Right cardiac atrium (tissue), 5 donors: ENCODE results near the gene MCM8. TPM values are rescaled to one million over a fixed set of nuclear protein-coding genes. Genes with fewer than 3 reads are reported as not detected.

Source experiments
- ATAC-seq, 2 donors: fragments of 200-7000 bp; cut with Tn5 transposase; one replicate each; pipeline versions ENCODE4 v1.8.0 to v1.9.1; 2020; ENCODE audit warnings: moderate library complexity in 2 of 2, mild to moderate bottlenecking in 1 of 2
- DNase-seq, 3 donors: peaks; one replicate each; pipeline ENCODE4 v3.0.0-alpha.2; 2020
- H3K27ac ChIP-seq: one replicate; pipeline ENCODE4 v1.5.1; 2013; ENCODE audit warnings: mild to moderate bottlenecking, low read length, control low read depth, moderate library complexity
- H3K27me3 ChIP-seq: one replicate; pipeline ENCODE4 v1.6.1; 2013; ENCODE audit not compliant: control insufficient read depth, insufficient read depth
- H3K4me1 ChIP-seq: one replicate; pipeline ENCODE4 v1.6.1; 2013; ENCODE audit warnings: low read length; ENCODE audit not compliant: control insufficient read depth, insufficient read depth
- H3K4me3 ChIP-seq: one replicate; pipeline ENCODE4 v1.5.1; 2013; ENCODE audit warnings: low read length, control low read depth
- H3K9me3 ChIP-seq: one replicate; pipeline ENCODE4 v1.6.1; 2013; ENCODE audit warnings: low read length; ENCODE audit not compliant: control insufficient read depth
- WGBS: extraction: QIAGEN DNeasy Blood & Tissue Kit; methylation state at CpG from one replicate; pipeline ENCODE4 v1.1.7; 2013; 5-methylcytosine and 5-hydroxymethylcytosine counted together
- intact Hi-C, 4 donors: fragments of 100-400 bp; cut with DNase I; formaldehyde crosslinking; loops; one replicate each; pipeline versions ENCODE4 v1.11.0 to v1.14.0; 2022 to 2023
- polyA plus RNA-seq: library from polyadenylated mRNA; stranded (reverse); fragments of 200-250 nt; gene quantifications from one replicate; pipeline ENCODE4 v1.2.3, GENCODE V29; 2013
- total RNA-seq, 4 donors: library from RNA; stranded (reverse); fragmentation: NEBNext Ultra II Directional; extraction: Animal tissue kit (Norgen Biotek cat#: 25700); gene quantifications; one replicate each; pipeline ENCODE4 v1.2.1, GENCODE V29; 2021
- donor health status: healthy with polysubstance abuse.
- donor health status: DM: no; HTN: yes; CAD: no.
- donor health status: DM: no; HTN: no; CAD: no.
- donor health status: DM: no; HTN: yes; CAD: no; lungs with severe emphysema.
- donor health status: DM: yes; HTN: yes; CAD: no.

Gene MCM8
- total and polyA plus RNA-seq, 5 donors, result 2.9 to 8.4 (median 6.9) TPM

DNA sequence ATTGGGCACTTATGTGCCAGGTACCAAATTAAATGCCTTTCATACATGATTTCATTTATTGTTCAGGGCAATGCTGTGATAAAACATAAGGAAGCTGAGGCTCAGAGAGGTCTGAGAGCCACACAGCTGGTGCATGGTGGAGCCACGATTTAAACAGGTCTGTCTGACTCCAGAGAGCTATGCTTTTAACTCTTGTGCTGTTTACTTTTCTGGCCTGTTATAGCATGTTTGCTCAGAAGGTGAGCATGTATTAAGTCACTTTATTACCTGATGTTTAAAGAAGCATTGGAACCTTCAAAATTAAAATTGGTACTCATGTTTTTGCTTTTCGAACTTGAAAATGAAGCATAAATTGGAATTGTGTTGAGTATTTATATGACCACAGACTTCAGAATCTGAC lies 26.8 kb downstream of the MCM8 start:
- no peak overlapping the region for H3K27ac ChIP-seq
- ATAC-seq, result no peak
- 89% methylated on average over 2 of the region's 2 CpGs for WGBS
- H3K27me3 ChIP-seq, result no peaks in the 10 kb centered on the region
- no peak for DNase-seq
- no peaks in the 10 kb centered on the region for H3K4me1 ChIP-seq
- H3K9me3 ChIP-seq, result no peaks in the 10 kb centered on the region
- intact Hi-C loops, result no loop called here
- H3K4me3 ChIP-seq, result no peak overlapping the region

DNA sequence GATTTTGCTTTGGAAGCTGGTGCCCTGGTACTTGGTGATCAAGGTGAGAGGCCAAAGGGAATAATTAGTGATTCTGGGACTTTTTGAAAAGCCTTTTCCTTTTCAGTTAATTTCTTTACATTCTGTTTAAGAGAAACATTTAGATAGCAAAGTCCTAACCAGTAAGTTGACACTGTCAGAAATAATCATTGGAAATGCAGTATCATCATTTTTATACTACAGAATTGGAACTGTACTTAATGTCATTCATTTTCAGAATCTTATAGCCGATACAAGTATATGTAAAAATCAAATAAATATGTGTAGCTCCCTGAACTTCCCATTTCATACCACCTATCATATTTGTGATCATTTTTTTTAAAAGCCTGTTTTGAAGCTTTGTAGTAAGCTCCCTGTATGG lies 27.5 kb downstream of the MCM8 start:
- ATAC-seq (no peak), DNase-seq (no peak)
- H3K4me3 ChIP-seq, result no peak overlapping the region
- H3K27me3 ChIP-seq, result no peaks in the 10 kb centered on the region
- no peak overlapping the region for H3K27ac ChIP-seq
- whole genome bisulfite sequencing, result 94% methylated on average over 1 of the region's 1 CpG
- no peaks in the 10 kb centered on the region for H3K9me3 ChIP-seq
- intact Hi-C loops, result no loop called here
- H3K4me1 ChIP-seq, result no peaks in the 10 kb centered on the region

DNA sequence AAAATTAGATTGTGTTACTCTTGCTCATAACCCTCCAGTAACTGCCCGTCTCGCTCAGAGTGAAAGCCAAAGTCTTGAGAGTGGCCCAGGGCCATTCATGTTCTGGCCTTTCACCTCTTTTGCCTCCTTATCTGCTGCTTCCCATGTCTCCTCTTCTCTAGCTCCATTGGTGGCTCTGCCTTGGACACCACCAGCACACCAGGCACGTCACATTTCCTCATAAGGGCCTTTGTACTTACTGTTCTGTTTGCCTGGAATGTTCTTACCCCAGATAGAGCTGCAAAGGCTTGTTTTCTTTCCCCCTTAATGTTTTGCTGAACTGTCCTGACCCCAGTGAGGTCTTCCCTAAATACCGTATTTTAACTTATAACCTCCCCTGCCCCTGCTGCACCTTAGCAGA lies 29.3 kb downstream of the MCM8 start:
- intact Hi-C loops, result no loop called here
- no peaks in the 10 kb centered on the region for H3K27me3 ChIP-seq
- WGBS, result 97% methylated on average over 4 of the region's 4 CpGs

DNA sequence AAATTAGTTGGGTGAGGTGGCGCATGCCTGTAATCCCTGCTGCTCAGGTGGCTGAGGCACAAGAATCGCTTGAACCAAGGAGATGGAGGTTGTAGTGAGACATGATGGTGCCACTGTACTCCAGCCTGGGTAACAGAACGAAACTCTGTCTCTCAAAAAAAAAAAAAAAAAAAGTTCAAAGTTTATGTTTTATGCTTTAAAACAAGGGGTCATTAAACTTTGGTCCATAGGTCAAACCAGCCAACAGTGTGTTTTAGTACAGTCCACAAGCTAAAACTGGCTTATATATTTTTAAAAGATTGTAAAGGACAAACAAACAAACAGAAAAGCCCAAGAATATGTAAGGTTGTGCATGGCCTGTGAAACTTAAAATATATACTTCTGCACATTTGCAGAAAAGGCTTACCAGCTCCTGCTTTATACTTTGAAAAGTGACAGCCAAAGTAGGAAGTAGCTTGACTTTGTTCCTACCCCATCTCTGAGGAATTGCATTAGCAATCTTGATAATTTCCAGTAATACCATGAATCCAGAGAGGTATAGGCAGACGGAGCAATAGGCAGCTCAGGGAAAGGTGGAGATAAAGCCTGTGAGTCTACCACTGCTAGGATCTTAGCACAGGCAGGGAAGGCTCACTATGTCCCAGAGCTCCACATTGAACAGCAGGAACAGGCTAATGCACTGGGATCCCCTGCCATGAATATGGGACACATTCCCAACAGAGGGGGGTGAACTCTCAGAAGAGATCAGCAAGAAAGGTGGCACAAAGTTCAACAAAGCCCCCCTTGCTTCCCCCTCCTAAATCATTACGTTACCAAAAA lies 30.5 kb downstream of the MCM8 start:
- Histone ChIP-seq H3K27me3 (no peaks in the 10 kb centered on the region), H3K4me3 (no peak overlapping the region), H3K9me3 (no peaks in the 10 kb centered on the region), H3K27ac (no peak overlapping the region), H3K4me1 (no peaks in the 10 kb centered on the region)
- DNase-seq (no peak), ATAC-seq (no peak)
- intact Hi-C loops, result no loop called here
- WGBS, result 84% methylated on average over 5 of the region's 5 CpGs

More for the DNA sequence above, 29.3 kb downstream of the MCM8 start:
- no peak overlapping the region for H3K4me3 ChIP-seq
- ATAC-seq (no peak), DNase-seq (no peak)
- H3K9me3 ChIP-seq, result no peaks in the 10 kb centered on the region
- H3K27ac ChIP-seq, result no peak overlapping the region
- no peaks in the 10 kb centered on the region for H3K4me1 ChIP-seq

DNA sequence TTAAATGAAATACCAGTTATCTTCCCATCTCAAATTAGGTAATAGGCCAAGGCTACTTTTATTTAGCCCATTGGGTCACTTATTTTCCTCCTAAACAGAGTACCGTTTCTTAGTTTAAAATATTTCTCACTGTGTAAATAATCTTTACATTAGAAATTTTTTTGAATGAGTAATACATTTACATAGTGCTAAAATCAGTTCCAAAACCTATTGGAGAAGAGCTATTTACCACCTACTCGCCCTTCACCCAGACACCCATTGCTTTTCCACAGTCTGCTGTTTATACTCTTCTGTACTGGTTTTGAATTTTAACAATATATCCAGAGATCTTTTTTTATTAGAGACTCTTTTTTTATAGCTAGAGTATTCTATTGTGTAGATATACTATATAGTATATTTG lies 36.9 kb downstream of the MCM8 start:
- no peaks in the 10 kb centered on the region for H3K9me3 ChIP-seq
- ATAC-seq (no peak), DNase-seq (no peak)
- no peaks in the 10 kb centered on the region for H3K27me3 ChIP-seq
- no peaks in the 10 kb centered on the region for H3K4me1 ChIP-seq
- intact Hi-C loops, result no loop called here
- H3K4me3 ChIP-seq, result no peak overlapping the region
- H3K27ac ChIP-seq, result no peak overlapping the region
- 94% methylated on average over 2 of the region's 2 CpGs for WGBS

DNA sequence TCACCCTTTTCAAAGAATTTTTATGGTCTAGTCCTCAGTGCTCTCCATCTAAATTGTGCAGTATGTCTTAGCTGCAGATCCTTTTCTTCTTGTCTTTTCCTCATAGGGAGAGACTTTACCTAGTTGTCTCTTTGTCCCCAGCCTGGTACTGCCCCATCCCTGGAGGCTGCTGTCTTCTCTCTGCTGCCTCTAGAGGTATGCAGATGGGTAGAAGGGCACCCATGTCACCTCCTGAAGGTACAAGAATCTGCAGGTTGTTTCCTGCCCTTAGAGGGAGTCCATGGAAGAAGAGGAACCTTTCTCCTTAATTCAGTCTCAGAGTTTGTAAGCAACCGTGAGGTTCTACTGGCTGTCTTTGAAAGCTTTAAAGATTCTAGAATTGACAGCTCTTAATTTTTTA lies 39.1 kb downstream of the MCM8 start:
- H3K4me3 ChIP-seq, result no peak overlapping the region
- H3K4me1 ChIP-seq, result no peaks in the 10 kb centered on the region
- H3K9me3 ChIP-seq, result no peaks in the 10 kb centered on the region
- no peak overlapping the region for H3K27ac ChIP-seq
- no peaks in the 10 kb centered on the region for H3K27me3 ChIP-seq
- no peak for ATAC-seq
- no peak for DNase-seq
- 97% methylated on average over 1 of the region's 1 CpG for WGBS
- intact Hi-C loops, result no loop called here

DNA sequence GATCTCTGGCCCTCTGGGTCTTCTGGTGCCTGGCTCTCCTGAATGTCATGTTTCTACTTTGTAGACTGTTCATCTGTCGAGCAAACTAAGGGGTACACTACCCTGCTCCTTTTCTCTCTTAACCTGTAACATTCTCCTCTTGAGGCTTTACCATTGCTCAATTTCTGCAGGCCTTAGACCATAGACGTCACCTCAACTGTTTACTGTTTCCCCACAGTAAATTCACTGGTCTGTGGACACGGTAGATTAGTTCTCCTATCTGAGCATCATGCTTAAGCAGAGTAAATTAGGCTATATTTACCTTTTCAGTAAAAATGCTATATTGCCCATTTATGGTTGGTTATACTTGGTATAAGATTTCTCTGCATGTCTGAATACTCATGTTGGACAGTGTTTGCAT lies 40.5 kb downstream of the MCM8 start:
- Histone ChIP-seq H3K9me3 (no peaks in the 10 kb centered on the region), H3K27ac (no peak overlapping the region), H3K4me1 (no peaks in the 10 kb centered on the region), H3K27me3 (no peaks in the 10 kb centered on the region), H3K4me3 (no peak overlapping the region)
- intact Hi-C loops, result no loop called here
- ATAC-seq (no peak), DNase-seq (no peak)
- WGBS, result 90% methylated on average over 3 of the region's 3 CpGs

DNA sequence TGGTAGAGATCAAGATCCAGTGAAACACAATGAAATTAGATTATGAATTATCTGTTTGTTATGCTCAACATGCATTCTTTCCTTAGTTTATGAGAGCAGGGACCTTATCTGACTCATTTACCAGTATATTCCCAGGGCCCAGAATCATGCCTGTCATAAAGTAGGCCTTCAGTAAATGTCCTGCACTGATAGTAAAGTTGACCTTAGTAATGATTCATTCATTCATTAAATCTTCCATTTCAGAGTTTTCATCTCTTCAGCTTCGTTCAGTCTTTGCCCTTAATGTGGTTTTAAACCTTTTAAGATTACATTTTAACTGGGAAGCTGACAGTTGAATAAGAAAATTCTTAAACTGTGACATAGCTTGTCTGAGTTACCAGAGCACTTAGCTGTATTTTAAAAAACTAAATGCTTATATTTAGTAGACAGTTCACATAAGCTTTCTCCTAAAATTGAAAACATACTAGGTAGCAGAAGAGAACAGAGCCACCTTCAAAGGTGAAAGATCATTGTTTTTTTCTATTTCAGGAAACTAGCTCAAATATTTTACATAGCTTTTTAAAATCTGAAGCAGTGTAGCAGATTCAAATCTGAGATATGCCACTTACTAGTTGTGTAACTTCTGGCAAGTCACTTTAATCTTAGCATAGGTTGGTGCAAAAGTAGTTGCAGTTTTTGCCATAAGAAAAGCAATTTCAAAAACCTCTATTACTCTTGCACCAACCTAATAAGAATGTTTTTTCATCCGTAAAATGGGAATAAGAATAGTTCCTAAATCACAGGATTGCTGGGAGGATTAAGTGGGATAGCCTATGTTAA lies 41.4 kb downstream of the MCM8 start:
- Histone ChIP-seq H3K4me1 (no peaks in the 10 kb centered on the region), H3K27ac (no peak overlapping the region), H3K9me3 (no peaks in the 10 kb centered on the region), H3K4me3 (no peak overlapping the region), H3K27me3 (no peaks in the 10 kb centered on the region)
- no peak for ATAC-seq
- intact Hi-C loops, result no loop called here
- DNase-seq, result no peak
- WGBS, result 91% methylated on average over 2 of the region's 2 CpGs

DNA sequence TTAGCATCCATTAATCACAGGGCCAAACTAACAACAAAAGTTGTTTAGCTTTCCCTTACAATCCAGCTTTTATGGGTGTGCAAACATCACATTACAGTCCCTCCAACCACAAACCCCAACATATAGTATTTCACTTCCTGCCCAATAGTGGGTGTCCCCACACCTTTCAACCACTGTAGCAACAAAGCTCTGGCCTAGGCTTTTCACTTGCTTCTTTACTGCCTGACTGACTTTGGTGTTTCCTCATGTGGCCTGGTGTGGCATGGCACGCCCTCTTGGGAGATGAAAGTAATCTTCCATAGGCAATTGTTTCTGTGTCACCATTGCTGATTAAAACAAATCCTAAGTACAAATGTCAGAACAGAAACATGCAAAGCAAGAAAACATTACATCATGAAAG lies 46.3 kb downstream of the MCM8 start:
- Histone ChIP-seq H3K27me3 (no peaks in the 10 kb centered on the region), H3K4me3 (no peak overlapping the region), H3K9me3 (no peaks in the 10 kb centered on the region), H3K4me1 (no peaks in the 10 kb centered on the region), H3K27ac (no peak overlapping the region)
- DNase-seq, result no peak
- 87% methylated on average over 1 of the region's 1 CpG for WGBS
- intact Hi-C loops, result no loop called here
- ATAC-seq, result no peak

DNA sequence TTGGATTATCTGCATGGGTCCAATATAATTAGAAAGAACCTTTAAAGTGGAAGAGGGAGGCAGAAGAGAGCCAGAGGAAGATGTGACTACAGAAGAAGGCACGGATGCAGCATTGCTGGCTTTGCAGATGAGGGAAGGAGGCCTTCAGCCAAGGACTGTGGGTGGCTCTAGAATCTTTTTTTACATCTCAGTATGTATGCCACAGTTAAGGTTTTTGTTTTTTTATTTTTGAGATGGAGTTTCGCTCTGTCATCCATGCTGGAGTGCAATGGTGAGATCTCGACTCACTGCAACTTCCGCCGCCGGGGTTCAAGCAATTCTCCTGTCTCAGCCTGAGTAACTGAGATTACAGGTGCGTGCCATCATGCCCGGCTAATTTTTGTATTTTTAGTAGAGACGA lies 49.3 kb downstream of the MCM8 start:
- Histone ChIP-seq H3K4me1 (no peaks in the 10 kb centered on the region), H3K27ac (no peak overlapping the region), H3K4me3 (no peak overlapping the region), H3K9me3 (no peaks in the 10 kb centered on the region), H3K27me3 (no peaks in the 10 kb centered on the region)
- intact Hi-C loops, result no loop called here
- WGBS, result 97% methylated on average over 9 of the region's 9 CpGs
- no peak for ATAC-seq
- peak in 1 of 3 donors; percentile 37 for DNase-seq

DNA sequence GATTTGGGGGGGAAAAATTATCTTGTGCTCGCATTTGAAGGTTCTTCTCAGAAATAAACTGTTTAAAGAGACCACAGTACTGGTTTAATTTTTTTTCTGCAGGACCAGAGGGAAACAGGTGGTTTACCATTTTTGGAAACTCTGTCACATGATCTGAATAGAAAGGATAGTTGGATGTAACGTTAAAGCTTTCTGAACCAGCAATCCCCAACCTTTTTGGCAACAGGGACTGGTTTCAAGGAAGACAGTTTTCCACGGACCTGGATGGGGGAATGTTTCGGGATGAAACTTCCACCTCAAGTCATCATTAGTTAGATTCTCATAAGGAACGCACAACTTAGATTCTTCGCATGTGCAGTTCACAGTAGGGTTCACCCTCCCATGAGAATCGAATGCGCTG lies 50.4 kb downstream of the MCM8 start:
- 79% methylated on average over 8 of the region's 8 CpGs for WGBS
- H3K9me3 ChIP-seq, result no peaks in the 10 kb centered on the region
- no peaks in the 10 kb centered on the region for H3K4me1 ChIP-seq
- no peaks in the 10 kb centered on the region for H3K27me3 ChIP-seq
- ATAC-seq (no peak), DNase-seq (no peak)
- intact Hi-C loops, result no loop called here
- H3K4me3 ChIP-seq, result no peak overlapping the region
- H3K27ac ChIP-seq, result no peak overlapping the region
